K562 (cell line): Measurements from ENCODE around the gene PPARD. TPM values are rescaled to one million over a fixed set of nuclear protein-coding genes. Genes with fewer than 3 reads are reported as not detected.

Experiments
- ARID3B ChIP-seq: fragments of 250-450 bp; sonication (Bioruptor Pico); IDR thresholded peaks from 2 replicates; pipeline ENCODE4 v1.4.0; 2020; ENCODE audit warnings: borderline replicate concordance
- ATF7 ChIP-seq: fragments of 450-650 bp; IDR thresholded peaks from 2 replicates; pipeline ENCODE4 v1.7.1; 2014; ENCODE audit warnings: mild to moderate bottlenecking, moderate library complexity
- CBFA2T3 ChIP-seq: fragments of 450-650 bp; IDR thresholded peaks from 2 replicates; pipeline ENCODE4 v1.6.1; 2017
- DLX4 ChIP-seq: fragments of 250-450 bp; sonication (Bioruptor Pico); IDR thresholded peaks from 2 replicates; pipeline ENCODE4 v1.6.1; 2021; ENCODE audit warnings: mild to moderate bottlenecking
- FOXK1 ChIP-seq: sonication (generic); formaldehyde crosslinking; IDR thresholded peaks from 2 replicates; pipeline ENCODE4 v1.8.0; 2022; ENCODE audit warnings: missing genetic modification reagents, mild to moderate bottlenecking, borderline replicate concordance
- FOXK2 ChIP-seq, 2 experiments: fragments of 450-650 bp; IDR thresholded peaks in 1 of 2; conservative IDR thresholded peaks in 1 of 2; 2 replicates each; pipeline ENCODE4 v1.6.1; 2016; ENCODE audit warnings: low read depth in 2 of 2, mild to moderate bottlenecking in 1 of 2
- GABPA ChIP-seq: fragments of 200-800 bp; sonication (Bioruptor generic); conservative IDR thresholded peaks from 2 replicates; pipeline ENCODE4 v1.6.1; 2016; ENCODE audit warnings: low read depth, missing genetic modification characterization, missing compliant biosample characterization
- HINFP ChIP-seq: fragments of 450-650 bp; conservative IDR thresholded peaks from 2 replicates; pipeline ENCODE4 v1.6.1; 2016; ENCODE audit warnings: missing genetic modification characterization, low read depth, mild to moderate bottlenecking, control low read depth, missing compliant biosample characterization
- NFE2 ChIP-seq: IDR thresholded peaks from 2 replicates; pipeline ENCODE4 v1.6.1; 2014; ENCODE audit warnings: antibody characterized with exemption, low read depth
- NRF1 ChIP-seq, 2 experiments: fragments of 450-650 bp; IDR thresholded peaks in 1 of 2; conservative IDR thresholded peaks in 1 of 2; 2 replicates each; pipeline ENCODE4 v1.6.1; 2014; ENCODE audit warnings: mild to moderate bottlenecking in 2 of 2
- POLR2A ChIP-seq: fragments of 450-650 bp; conservative IDR thresholded peaks from 2 replicates; pipeline ENCODE4 v1.6.1; 2016
- PURB ChIP-seq: sonication (generic); formaldehyde crosslinking; IDR thresholded peaks from 2 replicates; pipeline ENCODE4 v1.9.0; 2021; ENCODE audit warnings: low read depth, mild to moderate bottlenecking, missing genetic modification reagents
- RCOR1 ChIP-seq, 2 experiments: IDR thresholded peaks; 2 replicates each; pipeline ENCODE4 v1.6.1; 2012; ENCODE audit warnings: low read depth in 2 of 2, low read length in 2 of 2, borderline replicate concordance in 1 of 2, improper control_type of control experiment in 1 of 2
- RNF2 ChIP-seq: sonication (generic); IDR thresholded peaks from 2 replicates; pipeline ENCODE4 v1.6.1; 2016
- SAP30 ChIP-seq: fragments of 200-600 bp; sonication (generic); IDR thresholded peaks from 2 replicates; pipeline ENCODE4 v1.6.1; 2012; ENCODE audit warnings: borderline replicate concordance, low read depth, mild to moderate bottlenecking, moderate library complexity, low read length, control low read depth, inconsistent platforms; ENCODE audit not compliant: insufficient read depth, poor library complexity, severe bottlenecking
- ZBTB9 ChIP-seq: fragments of 450-650 bp; formaldehyde crosslinking; IDR thresholded peaks from 2 replicates; pipeline ENCODE4 v1.4.0; 2020; ENCODE audit warnings: mild to moderate bottlenecking, moderate library complexity
- ZEB2 ChIP-seq: fragments of 450-650 bp; IDR thresholded peaks from 2 replicates; pipeline ENCODE4 v1.6.1; 2016
- ZNF197 ChIP-seq: fragments of 200-800 bp; sonication (Bioruptor generic); IDR thresholded peaks from 2 replicates; pipeline ENCODE4 v1.6.1; 2016; ENCODE audit warnings: low read depth, missing genetic modification characterization, missing compliant biosample characterization
- ZNF655 ChIP-seq: fragments of 250-450 bp; sonication (Bioruptor Pico); IDR thresholded peaks from 2 replicates; pipeline ENCODE4 v1.5.0; 2021
- ZNF77 ChIP-seq: fragments of 250-450 bp; sonication (Bioruptor Pico); IDR thresholded peaks from 2 replicates; pipeline ENCODE4 v1.5.0; 2020
- ZSCAN32 ChIP-seq: fragments of 450-650 bp; formaldehyde crosslinking; IDR thresholded peaks from 2 replicates; pipeline ENCODE4 v1.4.0; 2020; ENCODE audit warnings: mild to moderate bottlenecking, moderate library complexity
- polyA plus RNA-seq, 8 experiments: library from polyadenylated mRNA; depleted of rRNA in 4 of 8; stranded (reverse) in 5 of 8; unstranded in 3 of 8; fragments of >200 nt; fragmentation: Nextera tagmentation in 2 of 8; fragmentation: Illumina TruSeq in 1 of 8; extraction: Ambion mirVana in 2 of 8; extraction: Trizol in 1 of 8; gene quantifications; 2 replicates each; pipeline versions ENCODE4 v1.2.1 to v1.2.3, GENCODE V29; 2011 to 2014; ENCODE audit warnings: inconsistent platforms in 1 of 8, missing spikeins in 1 of 8
- total RNA-seq, 7 experiments: library from RNA; depleted of rRNA in 6 of 7; stranded (reverse); fragments of >200 nt in 6 of 7; fragmentation: Illumina TruSeq in 2 of 7; extraction: Trizol in 2 of 7; gene quantifications; 2 replicates each; pipeline versions ENCODE4 v1.2.1 to v1.2.3, GENCODE V29; 2011 to 2021; ENCODE audit warnings: low replicate concordance in 1 of 7

PPARD gene
- total and polyA plus RNA-seq, 9 of the 15 experiments (the other 6 are each of a cell fraction or from before 2014, with no cell fraction given) = 0.14 to 13.2 (median 3.8) TPM

- TF ChIP-seq ZNF197 (CRISPR knock-in tag) = peak; percentile 76; the same call in 1 of the 2 replicates
- peak in 1 of 2 experiments; percentile 36; a peak in 2 of 4 replicates for TF ChIP-seq FOXK2 (conservative IDR thresholded peaks at IDR 0.05 in 1 of 2, IDR thresholded peaks at IDR 0.05 in 1 of 2; ENCODE audit: low read depth in 2 of 2)
- peak; percentile 22 to 81; a peak in 3 of 4 replicates for TF ChIP-seq RCOR1 (IDR thresholded peaks at IDR 0.05; ENCODE audit: borderline replicate concordance in 1 of 2, low read depth in 2 of 2, low read length in 2 of 2)
- peak; percentile 67 for TF ChIP-seq ATF7
- TF ChIP-seq RNF2 = peak; percentile 70; the same call in 1 of the 2 replicates
- peak; percentile 92 to 93 for TF ChIP-seq NRF1 (conservative IDR thresholded peaks at IDR 0.05 in 1 of 2, IDR thresholded peaks at IDR 0.05 in 1 of 2)
- TF ChIP-seq POLR2A = peak; percentile 77
- TF ChIP-seq ZSCAN32 = no peak
- TF ChIP-seq DLX4 (CRISPR knock-in tag) = no peak
- peak; percentile 57 for TF ChIP-seq GABPA (tag)
- peak; percentile 49; the same call in 1 of the 2 replicates for TF ChIP-seq ZBTB9
- no peak for TF ChIP-seq FOXK1 (CRISPR knock-in tag)
- TF ChIP-seq ZNF77 (CRISPR knock-in tag) = no peak
- 0 out of 2 replicates have a peak, but pooled peaks have one; percentile 20 for TF ChIP-seq NFE2
- 0 out of 2 replicates have a peak, but pooled peaks have one; percentile 24 for TF ChIP-seq PURB (CRISPR knock-in tag)
- no peak; the same call in 1 of the 2 replicates for TF ChIP-seq ARID3B
- 0 out of 2 replicates have a peak, but pooled peaks have one; percentile 45 for TF ChIP-seq ZEB2
- peak; percentile 30 for TF ChIP-seq CBFA2T3
- no peak for TF ChIP-seq HINFP (tag)
- TF ChIP-seq SAP30 = peak; percentile 33
- TF ChIP-seq ZNF655 = no peak
Measured at GRCh38 chr6:35297601-35298481, 44.5 kb upstream of the PPARD start, which contains the start of gene DEF6 (continued).
